Stimulated activated CD4-positive, alpha-beta T cell treated with anti-CD3 and anti-CD28 coated beads, Interleukin-12 subunit alpha, Interleukin-12 subunit beta, amount 100 ng/mL, for 4 hours (primary cell): ENCODE data around the gene MEX3D.

ENCODE experiments used
- DNase-seq: peaks from one replicate; pipeline ENCODE4 v3.0.0-alpha.2; 2020

Gene MEX3D

DNA sequence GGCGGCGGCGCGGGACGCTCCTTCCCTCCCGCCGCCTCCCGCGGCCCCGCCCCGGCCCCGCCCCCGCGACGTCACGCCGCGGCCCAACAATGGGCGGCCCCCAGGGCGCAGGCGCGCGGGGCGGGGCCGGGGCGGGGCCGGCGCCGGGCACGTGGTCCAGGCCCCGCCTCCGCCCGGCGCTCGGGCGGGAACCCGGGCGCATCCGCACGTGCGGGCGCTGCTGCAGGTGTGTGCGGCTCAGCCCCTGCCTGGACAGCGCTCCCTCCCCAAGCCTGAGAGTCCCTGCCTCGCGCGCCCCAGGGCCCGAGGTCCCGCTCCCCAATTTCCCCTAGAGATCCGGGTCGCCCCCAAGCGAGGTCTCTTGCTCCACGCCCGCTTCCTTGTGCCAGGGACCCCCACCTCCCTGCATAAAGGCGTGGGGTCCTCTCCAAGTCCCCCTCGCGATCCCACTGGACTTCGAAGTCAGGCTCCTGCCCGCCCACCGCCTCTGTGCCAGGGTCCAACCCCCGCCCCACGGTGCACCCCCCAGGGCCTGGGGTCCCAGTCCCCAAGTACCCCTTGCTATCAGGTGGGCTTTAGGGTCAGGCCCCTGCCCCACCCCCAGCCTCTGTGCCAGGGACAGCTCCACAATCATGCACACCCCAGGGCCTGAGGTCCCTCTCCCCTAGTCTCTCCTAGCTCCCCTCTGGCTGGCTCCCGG is at the start of gene MEX3D:
Gene MEX3D (minus strand): TSS at position 6 of the 700 bp plus-strand sequence. CDS start 267 bp downstream, outside the sequence.
- DNase-seq = peak; percentile 87

DNA sequence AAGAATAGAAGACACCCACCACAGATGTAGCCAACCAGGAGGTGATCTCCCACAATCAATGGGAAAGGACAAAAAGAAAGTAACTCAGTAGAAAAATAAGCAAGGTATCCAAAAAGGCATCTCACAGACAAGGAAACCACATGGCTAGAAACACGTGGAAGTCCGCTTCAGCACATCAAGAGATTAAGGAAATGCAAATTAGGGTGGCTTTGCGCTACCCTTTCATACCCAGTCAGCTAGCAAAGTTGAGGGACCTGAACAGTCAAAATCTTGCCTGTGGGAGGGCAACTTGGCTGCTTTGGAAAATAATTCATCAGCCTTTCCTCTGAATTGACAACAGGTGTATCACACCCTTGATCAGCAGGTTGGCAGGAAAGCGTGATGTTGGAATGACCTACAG is 48.8 kb upstream of the MEX3D start:
- DNase-seq = no peak

DNA sequence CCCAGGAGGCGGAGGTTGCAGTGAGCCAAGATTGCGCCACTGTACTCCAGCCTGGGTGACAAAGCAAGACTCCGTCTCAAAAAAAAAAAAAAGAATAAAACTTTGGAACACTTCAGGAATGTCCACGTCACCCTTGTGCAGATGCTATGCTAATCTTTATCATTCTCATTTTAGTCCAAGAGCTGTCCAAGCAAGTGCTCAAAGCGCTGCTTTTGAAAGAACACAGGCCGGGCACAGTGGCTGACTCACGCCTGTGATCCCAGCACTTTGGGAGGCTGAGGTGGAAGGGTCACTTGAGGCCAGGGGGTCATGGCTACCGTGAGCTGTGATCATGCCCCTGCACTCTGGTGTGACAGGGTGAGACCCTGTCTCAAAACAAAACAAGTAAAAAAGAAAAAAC is 48.3 kb upstream of the MEX3D start:
- no peak for DNase-seq

- DNase-seq = no peak
Observed at GRCh38 chr19:1615156-1615765, 47.1 kb upstream of the MEX3D start.

GRCh38 chr19:1613808-1614570 is 45.9 kb upstream of the MEX3D start:
- no peak for DNase-seq

GRCh38 chr19:1613146-1613545 is 45.0 kb upstream of the MEX3D start:
- DNase-seq = no peak

DNA sequence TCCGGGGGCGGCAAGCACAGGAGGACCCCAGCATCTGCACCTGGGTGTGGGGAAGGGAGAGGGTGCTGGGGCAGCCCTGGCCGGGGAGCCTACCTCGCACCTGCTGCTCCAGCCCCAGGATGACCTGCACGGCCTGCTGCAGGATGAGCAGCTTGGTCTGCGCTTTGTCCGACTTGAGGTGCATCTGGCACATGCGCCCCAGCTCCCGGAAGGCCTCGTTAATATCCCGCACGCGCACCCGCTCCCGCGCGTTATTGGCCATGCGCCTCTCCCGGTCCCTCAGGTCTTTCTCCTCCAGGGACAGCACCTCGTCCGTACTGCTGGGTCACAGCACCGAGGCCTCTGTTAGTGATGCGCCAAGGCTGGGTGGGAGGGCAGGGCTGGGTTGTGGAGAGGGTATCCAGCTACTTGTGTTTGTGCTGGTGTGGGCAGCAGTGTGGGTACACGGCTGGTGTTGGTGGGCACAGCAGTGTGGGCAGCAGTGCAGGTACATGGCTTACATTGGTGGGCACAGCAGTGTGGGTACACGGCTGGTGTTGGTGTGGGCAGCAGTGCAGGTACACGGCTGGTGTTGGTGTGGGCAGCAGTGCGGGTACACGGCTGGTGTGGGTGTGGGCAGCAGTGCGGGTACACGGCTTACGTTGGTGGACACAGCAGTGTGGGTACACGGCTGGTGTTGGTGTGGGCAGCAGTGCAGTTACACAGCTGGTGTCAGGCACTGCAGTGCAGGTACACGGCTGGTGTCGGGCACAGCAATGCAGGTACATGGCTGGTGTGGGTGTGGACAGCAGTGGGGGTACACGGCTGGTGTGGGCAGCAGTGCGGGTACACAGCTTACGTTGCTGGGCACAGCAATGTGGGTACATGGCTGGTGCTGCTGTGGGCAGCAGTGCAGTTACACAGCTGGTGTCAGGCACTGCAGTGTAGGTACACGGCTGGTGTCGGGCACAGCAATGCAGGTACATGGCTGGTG is 44.3 kb upstream of the MEX3D start:
- no peak for DNase-seq

DNA sequence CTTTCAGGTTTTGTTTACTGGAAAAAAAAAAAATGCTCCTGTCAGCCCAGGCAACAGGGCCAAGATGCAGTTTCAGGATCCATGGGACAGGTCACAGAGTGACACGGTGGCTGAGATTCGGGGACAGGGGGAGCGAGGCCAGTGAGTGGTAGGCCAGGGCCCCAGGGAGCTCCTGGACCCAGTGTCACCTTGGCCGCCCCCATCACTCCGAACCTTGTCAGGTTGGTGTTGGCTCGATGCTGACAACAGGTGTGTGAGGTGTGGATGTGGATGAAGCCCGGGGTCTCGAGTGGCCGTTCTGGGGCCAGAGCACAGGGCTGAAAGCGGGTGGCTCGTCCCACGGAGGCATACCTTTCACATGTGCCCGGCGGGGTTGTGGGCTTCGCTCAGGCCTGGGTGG is 43.2 kb upstream of the MEX3D start:
- DNase-seq = no peak

- no peak for DNase-seq
Observed at GRCh38 chr19:1610579-1610978, 42.5 kb upstream of the MEX3D start.

DNA sequence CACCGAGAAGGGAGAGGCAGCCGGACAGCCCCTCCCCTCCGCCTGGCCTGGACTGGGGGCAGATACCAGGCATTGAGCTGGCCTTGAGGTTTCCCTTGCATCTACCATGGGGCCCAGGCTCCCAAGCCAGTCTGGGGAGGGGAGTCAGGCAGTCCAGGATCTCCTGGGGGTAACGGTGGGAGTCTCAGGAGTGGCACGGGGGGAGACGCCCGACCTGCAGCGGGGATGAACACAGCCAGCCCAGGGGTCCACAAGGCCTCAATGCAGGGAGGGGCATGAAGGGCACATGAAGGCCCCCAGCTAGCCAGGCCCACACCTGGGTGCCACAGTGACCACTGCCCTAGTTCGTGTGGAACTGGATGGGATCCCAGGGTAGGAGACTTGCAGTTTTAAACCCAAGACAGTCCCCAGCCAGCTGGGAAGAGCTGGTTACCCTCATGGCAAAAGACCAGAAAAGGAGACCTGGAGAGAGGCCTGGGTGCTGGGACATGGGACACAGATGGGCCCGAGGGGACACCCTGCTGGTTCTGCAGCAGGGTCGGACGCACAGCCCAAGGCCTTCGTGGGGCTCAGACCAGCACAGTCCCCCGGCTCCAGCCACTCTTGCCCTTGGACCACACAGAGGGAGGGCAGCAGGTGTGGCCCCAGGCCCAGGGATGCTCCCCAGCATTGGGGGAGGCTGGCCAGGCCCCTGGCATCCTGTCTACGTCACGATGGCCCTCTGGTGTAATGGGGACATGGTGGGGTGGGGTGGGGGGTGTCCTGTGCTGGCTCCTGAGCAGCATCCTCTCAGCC is 41.8 kb upstream of the MEX3D start:
- DNase-seq = no peak

DNA sequence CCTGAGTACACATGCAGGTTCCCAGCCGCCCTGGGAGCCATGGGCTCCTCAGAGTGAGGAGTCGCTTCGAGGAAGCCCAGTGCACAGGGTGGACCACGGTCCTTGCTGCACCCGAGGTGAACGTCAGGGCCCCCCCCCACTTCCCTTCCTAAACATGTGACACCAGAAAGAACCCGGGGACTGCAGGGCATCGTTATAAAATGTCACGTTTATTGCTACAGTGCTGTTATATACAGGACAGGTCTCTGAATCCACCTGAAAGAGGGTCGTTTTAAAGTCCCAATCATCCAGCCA is 40.9 kb upstream of the MEX3D start:
- DNase-seq = peak; percentile 12

DNA sequence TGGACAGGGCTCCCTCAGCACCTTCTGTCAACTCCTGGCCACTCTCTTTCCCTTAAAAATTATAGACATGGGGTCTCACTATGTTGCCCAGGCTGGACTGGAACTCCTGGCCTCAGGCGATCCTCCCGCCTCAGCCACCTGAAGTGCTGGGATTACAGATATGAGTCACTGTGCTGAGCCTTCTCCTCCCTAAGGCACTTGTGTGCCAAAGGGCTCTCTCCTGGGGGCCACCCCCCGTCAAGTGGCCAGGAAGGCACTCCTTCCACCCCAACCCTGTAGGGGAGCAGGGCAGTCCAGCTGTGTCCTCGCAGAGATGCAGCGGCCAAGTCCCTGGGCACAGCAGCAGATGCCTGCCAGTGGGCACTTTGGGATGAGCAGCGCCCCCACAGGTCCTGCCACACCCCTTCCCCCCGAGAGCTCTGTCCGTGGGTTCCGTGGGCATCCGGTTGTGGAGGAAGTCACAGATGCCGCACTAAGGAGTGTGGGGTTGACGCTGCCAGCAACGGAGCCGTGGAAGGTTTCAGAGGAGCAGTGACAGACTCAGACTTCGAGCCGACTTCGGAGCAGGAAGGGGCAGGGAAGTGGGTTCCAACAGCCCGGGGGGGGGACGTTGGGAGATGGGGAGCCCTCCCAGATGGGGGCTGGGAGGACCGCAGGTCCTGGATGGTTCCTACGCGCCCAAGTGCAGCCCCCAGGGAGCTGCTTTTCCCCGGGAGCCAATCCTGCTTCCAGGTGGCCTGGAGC is 40.4 kb upstream of the MEX3D start:
- DNase-seq = peak; percentile 17

DNA sequence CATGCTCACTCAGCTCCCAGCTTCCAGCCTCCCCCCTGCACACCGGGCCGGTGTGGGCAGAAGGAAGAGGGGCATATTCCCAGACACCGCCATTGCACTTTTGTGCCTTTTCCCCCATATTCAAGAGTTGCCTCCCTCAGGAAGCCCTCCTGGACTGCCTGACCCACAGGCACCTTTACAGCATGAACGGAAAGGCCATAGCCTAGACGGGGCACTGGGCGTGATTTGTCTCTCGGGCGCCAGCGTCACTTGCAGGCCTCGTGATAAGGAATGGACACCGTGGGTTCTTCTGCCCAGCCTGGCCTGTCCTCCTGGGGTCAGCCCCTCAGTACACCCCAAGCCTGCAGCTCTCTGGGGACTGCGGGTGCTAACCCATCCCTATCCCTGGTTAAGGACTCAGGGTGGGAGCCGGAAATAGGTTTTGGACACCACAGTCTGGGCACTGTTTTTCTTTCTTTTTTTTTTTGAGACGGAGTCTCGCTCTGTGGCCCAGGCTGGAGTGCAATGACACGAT is 38.1 kb upstream of the MEX3D start:
- DNase-seq = no peak

GRCh38 chr19:1605236-1606137 is 37.4 kb upstream of the MEX3D start, which contains the start of gene UQCR11:
Gene UQCR11 (minus strand): TSS chr19:1605462. CDS start chr19:1605409, 53 bp downstream.
- DNase-seq = peak; percentile 92

DNA sequence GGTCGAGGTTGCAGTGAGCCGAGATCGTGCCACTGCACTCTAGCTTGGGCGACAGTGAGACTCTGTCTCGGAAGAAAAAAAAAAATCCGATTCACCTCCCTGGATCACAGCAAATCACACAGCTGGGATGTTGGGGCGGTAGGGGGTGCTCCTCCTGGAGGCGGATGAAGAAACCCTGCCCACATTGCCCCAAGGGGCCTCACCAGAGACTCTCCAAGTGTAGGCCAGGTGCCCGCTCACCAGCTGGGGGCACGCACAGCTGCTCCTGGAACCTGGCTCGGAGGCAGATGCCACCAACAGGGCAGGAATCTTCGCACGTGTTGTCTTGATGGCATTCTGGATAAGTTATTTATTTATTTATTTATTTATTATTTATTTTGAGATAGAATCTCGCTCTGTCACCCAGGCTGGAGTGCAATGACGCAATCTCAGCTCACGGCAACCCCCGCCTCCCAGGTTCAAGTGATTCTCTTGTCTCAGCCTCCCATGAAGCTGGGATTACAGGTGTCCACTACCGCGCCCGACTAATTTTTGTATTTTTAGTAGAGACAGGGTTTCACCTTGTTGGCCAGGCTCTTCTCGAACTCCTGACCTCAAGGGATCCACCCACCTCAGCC is 34.1 kb upstream of the MEX3D start:
- no peak for DNase-seq

DNA sequence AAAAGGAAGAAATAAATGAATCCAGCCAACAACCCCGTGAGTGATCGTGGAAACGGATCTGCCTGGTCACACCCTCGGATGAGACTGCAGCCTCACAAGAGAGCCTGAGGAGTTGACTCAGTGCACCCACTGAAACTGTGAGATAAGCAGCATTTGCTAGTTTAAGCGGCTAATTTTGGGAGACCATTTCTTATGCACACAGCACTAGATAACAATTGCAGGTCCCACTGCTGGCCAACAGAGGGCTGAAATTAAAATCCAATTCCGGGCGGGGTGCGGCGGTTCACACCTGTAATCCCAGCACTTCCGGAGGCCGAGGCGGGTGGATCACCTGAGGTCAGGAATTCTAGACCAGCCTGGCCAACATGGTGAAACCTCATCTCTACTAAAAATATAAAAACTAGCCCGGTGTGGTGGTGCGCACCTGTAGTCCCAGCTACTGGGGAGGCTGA is 33.5 kb upstream of the MEX3D start:
- DNase-seq = no peak

DNA sequence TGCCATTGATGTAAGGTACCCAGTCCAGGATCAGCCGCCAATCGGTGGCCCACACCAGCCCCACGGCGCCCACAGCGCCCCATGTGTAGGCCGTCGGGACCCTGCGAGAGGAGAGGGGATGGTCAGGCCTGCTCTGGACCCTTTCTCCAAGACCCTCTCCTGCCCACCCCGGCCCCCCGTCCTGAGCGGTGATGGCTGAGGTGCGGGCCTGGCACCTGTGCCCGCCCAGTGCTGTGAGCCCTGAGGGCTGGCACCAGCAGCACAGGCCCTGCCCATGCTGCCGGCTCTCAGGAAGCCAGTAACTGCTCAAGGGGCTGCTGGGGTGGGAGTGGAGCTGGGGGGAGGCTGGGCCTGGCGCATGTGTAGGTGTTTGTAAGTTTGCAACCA is 31.3 kb upstream of the MEX3D start:
- DNase-seq = no peak

DNA sequence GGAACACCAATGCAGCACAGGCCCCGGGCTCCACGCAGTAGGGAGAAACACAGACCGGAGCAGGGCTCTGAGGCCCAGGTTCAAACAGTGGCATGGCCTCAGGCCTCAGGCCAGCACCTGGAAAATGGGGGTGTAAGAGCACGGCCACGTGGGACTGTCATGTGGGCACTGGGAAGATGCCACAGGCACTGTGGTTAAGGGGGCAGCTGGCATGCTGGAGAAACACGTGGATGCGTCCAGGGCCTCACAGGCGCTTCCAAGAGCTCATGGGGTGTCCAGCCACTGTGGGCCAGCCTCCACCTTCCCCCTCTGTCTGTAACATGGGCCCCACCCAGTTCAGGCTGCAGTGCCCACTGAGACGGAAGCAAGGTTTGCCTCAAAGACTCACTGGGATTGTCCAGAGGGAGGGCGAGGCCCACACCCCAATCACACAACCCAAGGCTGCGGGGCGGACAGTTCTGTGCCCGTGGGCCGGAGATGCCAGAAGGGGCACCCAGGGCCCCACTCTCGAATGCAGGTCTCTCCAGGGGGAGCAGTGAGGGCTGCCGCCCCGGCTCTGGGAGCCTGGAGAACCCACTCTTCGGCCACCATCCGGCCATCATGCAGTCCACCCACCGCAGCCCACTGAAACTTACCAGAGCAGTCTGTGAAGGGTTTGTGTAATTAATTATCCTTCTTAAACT is 30.8 kb upstream of the MEX3D start:
- DNase-seq = no peak

DNA sequence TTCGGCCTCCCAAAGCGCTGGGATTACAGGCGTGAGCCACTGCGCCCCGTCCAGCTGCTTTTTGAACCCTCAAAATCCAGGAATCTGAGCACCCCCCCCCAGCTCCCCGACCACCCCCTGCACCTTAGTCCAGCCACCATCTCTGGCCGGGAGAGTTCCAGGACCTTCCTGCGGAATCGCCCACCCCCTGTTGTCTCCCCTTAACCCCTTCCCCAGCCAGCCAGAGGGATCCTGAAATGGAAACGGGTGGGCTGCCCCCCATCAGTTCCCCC is 25.3 kb upstream of the MEX3D start:
- DNase-seq = no peak
